Peyer's patch (tissue), 4 donors: ENCODE results near the gene IGFN1.

Source experiments
- POLR2A ChIP-seq, 2 donors: fragments of 450-650 bp; IDR thresholded peaks; one replicate each; pipeline ENCODE4 v1.5.1; 2017; ENCODE audit warnings: antibody characterized with exemption in 2 of 2, mild to moderate bottlenecking in 2 of 2, moderate library complexity in 2 of 2
- TF ChIP-seq, protein P1 (sequence below), 6 experiments: fragments of 450-650 bp in 4 of 6; fragments of 200-600 bp in 2 of 6; sonication (generic) in 1 of 6; IDR thresholded peaks; one replicate each; pipeline ENCODE4 v1.5.1; 2017 to 2019; ENCODE audit warnings: antibody characterized with exemption in 6 of 6, mild to moderate bottlenecking in 3 of 6, moderate library complexity in 1 of 6

DNA sequence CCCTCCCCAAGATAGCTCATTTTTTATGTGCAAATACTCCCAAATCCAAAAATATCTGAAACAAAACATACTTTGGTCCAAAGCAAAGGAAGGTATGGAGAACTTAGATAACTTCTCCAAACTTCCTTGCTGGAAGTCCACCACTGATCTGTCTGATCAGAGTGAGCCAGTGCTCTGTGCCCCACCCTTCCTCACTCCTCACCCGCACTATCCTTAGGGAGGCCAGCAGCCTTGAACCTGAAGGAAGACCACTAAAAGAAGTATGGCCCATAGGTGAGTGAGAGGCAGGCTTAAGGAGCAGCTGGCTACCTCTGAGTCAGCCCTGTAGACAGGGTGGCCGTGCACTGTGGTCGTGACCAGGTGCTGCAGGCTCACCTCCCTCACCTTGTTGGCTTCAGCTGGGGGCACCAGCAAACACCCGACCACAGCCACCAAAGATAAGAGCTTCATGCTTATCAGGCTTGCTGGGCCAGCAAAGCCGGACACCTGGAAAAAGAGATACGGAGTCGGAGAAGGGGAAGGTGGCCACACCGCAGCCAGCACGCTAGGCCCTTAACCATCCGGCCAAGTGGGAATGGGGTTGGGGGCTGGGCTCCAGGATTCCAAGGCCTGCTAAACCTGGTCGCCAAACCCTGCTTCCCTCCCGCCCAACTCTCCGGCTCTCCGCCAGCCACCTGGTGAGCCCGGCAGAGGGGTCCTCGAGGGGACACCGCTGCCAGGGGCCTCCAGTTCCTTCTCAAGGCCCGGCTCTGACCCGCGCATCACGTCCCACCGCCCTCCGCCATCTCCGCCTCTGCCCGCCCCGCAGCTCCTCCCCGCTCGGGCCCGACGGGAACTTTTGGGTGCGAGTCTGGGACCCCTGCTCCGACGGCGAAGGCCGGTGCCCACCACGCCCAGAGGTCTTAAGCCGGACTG is 36.9 kb upstream of the IGFN1 start:
- TF ChIP-seq, protein P1, sequence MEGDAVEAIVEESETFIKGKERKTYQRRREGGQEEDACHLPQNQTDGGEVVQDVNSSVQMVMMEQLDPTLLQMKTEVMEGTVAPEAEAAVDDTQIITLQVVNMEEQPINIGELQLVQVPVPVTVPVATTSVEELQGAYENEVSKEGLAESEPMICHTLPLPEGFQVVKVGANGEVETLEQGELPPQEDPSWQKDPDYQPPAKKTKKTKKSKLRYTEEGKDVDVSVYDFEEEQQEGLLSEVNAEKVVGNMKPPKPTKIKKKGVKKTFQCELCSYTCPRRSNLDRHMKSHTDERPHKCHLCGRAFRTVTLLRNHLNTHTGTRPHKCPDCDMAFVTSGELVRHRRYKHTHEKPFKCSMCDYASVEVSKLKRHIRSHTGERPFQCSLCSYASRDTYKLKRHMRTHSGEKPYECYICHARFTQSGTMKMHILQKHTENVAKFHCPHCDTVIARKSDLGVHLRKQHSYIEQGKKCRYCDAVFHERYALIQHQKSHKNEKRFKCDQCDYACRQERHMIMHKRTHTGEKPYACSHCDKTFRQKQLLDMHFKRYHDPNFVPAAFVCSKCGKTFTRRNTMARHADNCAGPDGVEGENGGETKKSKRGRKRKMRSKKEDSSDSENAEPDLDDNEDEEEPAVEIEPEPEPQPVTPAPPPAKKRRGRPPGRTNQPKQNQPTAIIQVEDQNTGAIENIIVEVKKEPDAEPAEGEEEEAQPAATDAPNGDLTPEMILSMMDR (IDR thresholded peaks at IDR 0.05) = no peak
- TF ChIP-seq POLR2A (IDR thresholded peaks at IDR 0.05) = no peak
